Activated CD8-positive, alpha-beta memory T cell treated with anti-CD3 and anti-CD28 coated beads for 48 hours (primary cell): ENCODE measurements around the gene MED20.

Source experiments
- DNase-seq, 3 experiments: peaks; one replicate each; pipeline ENCODE4 v3.0.0-alpha.2; 2020; ENCODE audit warnings: low read depth in 2 of 3, low spot score in 2 of 3

Gene MED20

DNA sequence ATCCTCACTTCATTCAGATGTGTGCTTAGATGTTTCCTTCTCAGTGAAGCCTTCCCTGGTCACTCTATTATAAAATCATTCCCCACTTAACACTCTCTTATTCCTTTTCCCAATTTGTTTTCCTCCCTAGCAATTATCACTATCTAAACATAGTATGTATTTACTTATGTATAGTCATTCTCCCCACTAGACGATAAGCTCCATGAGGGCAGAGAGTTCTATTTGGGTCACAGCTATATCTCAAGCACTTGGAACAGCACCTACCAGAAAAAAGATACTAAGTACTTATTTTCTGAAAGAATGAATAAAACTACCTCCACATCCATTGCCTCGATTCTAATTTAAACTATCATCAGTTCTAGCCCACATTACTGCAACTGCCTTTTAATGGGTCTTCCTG lies 62.2 kb downstream of the MED20 start:
- DNase-seq, result no peak
